Endometrial microvascular endothelial cells (primary cell): Measurements from ENCODE around the gene DNPH1. TPM values are rescaled to one million over a fixed set of nuclear protein-coding genes. Genes with fewer than 3 reads are reported as not detected.

Experiments
- in situ Hi-C: cut with HindIII; loops from 2 replicates; pipeline ENCODE4 v1.10.0; 2017; ENCODE audit warnings: low sequenced_read_pairs, low pct_unique_long_range_greater_than_20kb; ENCODE audit errors: inconsistent ontology term
- total RNA-seq: library from RNA; depleted of rRNA; stranded (reverse); fragments of >200 nt; gene quantifications from one replicate; pipeline ENCODE4 v1.2.3, GENCODE V29; 2015; ENCODE audit errors: inconsistent ontology term

Gene DNPH1
- total RNA-seq, 1 donor from 2014 or later = 121 TPM

DNA sequence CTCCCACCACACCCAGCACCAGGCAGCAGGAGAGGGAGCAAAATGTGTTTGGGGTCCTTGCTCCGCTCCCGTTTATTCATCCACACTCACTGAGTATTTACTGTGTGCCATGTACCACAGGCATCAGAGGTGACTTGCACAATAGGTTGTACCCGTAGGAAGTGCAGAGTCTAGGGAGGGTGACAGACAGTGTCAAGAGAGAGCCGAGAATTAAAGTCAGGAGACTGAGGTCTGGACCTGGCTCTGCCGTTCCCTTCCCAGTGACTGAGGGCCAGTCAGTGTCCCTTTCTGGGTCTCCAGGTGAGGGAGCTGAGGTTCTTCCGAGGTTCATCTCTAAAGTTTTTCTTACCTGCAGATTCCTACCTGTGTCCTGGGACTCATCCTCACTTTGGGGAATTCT, 36.3 kb upstream of the DNPH1 start:
- in situ Hi-C loops = no loop called here

DNA sequence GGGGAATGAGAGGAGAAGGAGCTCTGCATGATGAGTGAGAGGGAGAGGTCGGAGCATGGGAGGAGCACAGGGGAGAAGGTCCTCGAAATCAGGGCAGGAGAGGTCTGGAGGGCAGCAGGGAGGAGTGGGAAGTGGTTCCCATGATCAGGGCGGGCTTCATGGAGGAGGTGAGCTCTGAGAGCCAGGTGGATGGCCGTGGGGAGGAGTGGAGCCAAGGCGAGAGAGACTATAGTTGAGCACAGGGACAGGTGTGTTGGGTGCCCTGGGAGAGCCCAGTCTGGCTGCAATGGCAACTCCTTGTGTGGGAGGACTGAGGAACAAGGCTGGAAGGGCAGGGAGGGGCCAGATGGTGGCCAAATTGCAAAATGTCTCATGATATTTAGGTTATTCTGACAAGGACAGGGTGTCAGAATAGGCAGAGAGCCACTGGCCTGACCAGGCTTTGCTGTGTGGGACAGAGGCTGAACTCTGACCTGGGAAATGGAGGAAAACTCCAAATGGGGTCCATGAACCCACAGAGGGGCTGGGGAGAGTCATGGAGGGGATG, 35.4 kb upstream of the DNPH1 start:
- in situ Hi-C loops = no loop called here

DNA sequence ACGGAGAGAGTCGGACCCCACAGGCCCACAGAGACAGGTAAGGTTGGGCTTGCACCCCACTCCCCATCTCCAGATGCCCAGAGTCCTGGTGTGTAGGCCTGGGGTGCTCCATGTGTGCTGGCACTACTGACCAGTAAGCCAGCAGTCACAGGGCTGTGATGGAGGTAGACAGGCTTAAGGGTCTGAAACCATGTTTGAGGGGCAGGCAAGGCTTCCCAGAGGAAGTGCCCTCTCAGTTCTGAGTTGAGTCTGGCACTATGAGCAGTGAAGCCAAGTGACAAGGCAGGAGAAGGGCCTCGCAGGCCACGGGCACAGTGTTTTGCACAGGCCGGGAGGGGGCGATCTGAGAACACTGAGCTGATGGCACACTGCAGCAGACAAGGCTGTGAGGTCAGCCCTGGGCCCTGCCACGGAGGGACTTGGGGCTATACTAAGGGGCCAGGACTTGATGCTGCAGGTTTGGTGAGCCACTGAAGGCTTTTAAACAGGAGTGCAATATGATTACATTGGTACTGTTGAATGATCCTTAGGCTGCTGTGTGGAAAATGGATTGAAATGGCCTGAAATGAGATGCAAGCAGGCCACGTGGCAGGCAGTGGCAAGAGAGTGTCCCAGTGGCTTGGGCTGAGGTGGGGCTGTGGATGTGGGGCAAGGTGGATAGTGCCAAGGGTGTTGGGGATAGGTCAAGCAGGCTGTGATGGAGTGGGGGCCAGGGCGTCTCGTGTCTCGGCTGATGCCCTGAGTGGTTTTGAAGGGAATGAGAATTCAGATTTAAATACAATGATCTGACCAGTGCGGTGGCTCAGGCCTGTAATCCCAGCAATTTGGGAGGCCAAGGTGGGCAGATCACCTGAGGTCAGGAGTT, 34.3 kb upstream of the DNPH1 start:
- in situ Hi-C loops = no loop called here

DNA sequence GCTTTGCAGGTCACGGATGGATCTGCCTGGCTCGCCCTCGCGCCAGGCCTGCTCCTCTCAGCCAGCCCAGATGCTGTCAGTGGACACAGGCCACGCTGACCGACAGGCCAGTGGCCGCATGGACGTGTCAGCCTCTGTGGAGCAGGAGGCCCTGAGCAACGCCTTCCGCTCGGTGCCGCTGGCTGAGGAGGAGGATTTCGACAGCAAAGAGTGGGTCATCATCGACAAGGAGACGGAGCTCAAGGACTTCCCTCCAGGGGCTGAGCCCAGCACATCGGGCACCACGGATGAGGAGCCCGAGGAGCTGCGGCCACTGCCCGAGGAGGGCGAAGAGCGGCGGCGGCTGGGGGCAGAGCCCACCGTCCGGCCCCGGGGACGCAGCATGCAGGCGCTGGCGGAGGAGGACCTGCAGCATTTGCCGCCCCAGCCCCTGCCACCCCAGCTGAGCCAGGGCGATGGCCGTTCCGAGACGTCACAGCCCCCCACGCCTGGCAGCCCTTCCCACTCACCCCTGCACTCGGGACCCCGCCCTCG, 33.6 kb upstream of the DNPH1 start:
- in situ Hi-C loops = no loop called here

DNA sequence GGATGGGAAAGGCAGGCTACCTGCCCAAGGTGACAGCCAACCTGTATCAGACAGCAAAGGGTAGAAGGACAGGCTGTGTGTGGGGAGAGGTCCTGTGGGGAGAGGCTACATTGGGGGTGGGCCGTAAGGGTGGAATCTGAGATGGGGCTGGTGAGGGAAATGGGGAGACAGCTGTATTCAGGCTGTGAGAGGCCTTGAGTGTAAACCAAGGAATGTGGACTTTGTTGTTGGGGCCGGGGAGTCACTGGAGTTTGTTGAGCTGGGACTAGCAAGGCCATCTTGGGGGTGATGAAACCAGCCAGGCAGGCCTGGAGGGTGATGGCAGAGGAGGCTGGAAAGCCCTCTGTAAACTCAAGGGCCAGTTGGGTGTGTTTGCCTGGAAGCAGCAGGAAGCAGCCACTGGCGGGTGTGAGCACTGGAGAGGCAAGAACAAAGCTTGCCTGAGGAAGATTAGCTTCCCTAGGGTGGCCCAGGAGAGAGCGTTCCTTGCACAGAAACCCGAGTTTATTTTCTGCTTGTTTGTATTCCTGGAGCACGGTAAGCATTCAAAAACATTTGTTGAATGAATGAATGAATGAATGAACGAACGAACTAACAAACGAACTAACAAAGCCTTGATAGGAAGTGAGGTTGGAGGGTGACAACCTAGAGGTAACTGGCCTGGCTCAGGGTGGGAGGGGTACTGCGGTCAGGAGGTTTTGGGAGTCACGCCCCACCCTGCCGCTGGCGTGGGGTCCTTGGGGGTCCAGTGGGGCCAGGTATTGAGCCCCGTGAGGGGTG, 32.9 kb upstream of the DNPH1 start:
- in situ Hi-C loops = no loop called here

DNA sequence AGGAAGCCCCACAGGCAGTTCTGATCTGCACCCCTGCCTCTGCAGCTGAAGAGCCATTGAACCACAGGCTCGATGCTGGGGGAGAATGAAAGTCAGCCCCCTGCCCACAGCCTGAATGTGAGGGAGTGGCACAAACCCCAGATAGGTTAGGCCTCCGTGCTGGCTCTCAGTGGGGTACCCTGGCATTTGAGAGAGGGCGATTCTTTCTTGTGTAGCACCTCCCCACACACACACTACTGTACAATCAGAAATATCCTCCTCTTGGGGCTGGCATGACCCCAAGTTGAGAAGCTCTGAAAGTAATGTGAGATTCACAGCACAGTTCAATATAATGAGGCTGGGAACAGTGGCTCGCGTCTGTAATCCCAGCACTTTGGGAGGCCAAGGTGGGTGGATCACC, 31.9 kb upstream of the DNPH1 start:
- in situ Hi-C loops = no loop called here

DNA sequence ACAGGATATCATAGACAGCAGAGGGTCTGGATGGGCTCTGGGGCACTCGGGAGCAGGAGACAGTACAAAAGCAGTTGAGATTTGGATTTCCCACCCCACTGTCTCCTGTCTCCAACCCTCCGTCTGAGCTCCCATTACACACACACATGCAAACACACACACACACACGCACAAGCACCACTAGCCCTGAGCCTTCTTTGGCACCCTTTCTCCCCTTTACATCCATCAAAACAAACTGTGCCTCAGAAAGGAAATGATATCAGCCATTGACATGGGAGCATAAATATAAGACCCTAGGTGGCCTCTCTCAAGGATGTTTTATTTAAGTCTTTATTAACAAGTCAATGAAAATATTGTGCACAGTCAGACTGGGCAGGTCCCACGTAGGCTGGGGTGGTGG, 31.5 kb upstream of the DNPH1 start:
- in situ Hi-C loops = no loop called here

DNA sequence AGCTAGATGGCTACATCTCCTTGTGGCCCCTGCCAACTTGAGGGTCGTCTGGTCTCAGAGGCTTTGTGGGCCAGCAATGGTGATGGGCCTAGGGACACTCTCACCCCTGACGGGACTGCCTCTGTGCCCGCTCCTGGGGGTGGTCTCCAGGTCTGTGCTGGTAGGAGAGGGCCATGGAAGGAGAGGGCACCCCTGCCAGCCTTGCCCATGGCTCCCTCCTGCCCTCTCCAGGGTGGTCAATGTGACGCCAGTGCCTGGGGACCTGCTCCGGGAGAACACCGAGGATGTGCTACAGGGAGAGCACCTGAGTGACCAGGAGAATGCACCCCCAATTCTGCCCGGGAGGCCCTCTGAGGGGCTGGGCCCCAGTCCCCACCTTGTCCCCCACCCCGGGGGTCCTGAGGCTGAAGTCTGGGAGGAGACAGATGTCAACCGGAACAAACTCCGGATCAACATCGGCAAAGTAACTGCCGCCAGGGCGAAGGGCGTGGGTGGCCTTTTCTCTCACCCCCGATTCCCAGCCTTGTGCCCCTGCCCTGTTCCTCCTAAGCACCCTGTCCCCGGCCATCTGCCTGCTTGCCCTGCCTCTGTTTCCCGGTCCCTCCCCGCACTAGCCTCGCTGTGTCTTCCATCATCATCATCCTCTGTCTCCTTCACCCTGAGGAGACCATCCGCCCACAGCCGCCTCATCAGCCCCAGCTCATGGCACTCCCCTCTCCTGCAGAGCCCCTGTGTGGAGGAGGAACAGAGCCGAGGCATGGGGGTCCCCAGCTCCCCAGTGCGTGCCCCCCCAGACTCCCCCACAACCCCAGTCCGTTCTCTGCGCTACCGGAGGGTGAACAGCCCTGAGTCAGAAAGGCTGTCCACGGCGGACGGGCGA, 29.8 kb upstream of the DNPH1 start:
- in situ Hi-C loops = no loop called here

DNA sequence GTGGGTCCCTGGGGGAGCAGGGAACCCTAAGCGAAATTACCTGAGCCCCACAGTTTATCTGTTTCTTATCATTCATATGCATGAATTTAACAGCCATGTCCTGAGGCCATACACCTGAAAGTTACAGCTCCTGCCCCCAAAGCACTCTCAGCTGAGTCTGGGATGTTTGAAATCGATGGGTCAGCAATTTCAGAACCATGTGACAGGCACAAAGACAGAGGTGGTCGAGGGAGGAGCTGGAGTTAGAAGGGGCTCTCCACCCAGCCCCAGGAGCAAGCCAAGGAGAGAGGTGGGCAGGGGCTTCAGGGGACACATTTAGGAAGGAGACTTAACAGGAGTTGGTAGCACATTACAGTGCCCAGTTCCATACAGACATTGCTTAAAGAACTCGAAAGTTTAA, 28.9 kb upstream of the DNPH1 start:
- in situ Hi-C loops = no loop called here

DNA sequence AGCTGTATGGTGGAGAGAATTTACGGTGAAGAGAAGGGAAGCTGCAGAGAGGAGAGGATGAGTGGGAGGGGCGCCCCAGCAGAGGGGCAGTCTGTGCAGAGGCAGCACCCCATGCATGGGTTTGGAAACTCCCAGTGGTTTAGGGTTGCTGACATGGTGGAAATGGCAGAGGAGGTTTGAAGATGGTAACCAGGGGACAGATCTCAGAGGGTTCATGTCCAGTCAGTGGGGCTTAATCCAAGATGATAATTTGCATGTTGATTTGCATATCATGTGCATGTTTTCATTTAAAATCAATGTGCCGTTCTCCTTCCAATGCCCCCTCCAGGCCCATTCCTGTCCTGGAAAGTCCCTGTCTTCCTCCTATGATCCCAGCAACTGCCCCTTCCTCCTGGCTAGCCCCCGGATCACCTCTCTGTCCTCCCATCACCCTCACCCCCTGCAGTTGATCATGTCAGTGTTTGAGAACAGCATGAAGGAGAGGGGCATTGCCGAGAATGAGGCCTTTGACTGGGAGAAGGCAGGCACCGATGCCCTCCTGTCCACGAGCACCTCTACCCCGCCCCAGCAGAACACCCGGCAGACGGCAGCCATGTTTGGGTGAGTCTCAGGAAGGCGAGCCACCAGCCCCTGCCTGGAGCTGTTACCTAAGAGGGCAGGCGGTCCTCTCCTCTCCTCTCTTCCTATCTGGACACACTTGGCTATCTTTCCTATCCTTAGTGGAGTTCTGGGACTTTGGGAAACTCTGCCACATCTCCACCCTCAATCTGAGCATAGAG, 28.3 kb upstream of the DNPH1 start:
- in situ Hi-C loops = no loop called here

DNA sequence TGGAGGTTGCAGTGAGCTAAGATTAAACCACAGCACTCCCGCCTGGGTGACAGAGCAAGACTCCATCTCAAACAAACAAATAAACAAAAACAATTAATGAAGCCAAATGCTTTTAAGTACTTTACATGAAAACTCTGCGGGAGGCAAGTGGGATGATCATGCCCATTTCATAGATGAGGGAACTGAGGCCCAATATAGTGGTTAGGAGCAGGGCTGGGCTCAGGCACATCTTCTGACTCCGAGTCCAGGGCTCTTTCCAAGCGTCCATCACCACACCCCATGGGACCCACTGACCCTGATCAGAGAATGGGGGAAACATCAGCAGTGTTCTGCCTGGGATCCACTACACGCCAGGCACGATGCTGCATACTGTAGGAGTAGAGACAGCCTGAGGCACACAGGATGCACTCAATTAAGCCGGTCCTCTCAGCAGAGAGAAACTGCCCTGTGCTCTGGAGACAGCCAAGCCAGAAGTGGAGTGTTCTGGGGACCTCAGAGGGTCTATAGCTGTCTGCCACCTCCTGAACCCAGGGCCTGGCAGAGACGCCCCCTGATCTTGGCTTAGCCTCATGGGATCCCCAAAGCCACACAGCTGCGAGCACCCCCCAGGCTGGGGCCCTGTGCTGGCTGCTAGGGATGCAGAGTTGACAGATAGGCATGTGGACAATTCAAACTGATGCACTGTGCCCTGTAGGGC, 27.5 kb upstream of the DNPH1 start:
- in situ Hi-C loops = no loop called here

DNA sequence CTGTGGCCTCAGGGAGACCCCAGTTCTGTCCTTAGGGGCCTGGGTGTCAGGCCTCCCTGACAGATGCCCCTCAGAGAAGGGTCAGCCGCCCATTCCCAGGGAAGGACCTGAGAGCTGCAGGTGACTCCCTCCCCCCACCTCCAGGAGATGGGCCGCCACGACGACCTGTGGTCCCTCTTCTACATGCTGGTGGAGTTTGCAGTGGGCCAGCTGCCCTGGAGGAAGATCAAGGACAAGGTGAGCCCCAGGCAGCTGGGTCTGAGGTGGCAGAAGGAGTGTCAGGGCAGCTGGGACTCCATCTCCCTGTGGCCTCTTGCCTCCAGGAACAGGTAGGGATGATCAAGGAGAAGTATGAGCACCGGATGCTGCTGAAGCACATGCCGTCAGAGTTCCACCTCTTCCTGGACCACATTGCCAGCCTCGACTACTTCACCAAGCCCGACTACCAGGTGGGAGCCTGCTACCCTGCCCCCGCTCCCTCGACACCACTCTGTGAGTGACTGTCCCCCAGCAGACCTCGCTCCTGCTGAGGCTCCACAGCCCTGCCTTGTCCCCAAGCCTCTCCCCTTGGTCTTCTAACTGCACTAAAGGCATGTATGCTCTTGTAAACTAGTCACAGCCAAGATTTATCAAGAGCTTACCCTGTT, 26.2 kb upstream of the DNPH1 start:
- in situ Hi-C loops = no loop called here

DNA sequence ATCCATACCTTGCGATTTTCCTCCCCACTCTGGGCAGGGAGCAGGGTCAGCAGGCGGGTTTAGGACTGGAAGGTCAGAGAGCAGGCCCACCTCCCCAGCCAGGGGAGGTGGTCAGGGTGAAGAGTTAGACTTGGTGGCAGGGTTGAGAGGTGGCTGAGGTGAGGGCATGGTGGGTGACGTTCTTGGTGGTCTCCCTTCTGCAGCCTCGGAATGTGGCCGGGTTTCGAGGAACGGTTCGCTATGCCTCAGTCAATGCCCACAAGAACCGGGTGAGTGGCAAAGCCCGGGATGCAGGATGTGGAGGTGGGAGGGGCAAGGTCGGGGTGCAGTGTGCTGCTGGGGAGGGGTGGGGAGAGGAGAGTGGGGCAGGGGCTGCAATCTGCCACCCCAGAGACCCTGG, 25.6 kb upstream of the DNPH1 start:
- in situ Hi-C loops = no loop called here

DNA sequence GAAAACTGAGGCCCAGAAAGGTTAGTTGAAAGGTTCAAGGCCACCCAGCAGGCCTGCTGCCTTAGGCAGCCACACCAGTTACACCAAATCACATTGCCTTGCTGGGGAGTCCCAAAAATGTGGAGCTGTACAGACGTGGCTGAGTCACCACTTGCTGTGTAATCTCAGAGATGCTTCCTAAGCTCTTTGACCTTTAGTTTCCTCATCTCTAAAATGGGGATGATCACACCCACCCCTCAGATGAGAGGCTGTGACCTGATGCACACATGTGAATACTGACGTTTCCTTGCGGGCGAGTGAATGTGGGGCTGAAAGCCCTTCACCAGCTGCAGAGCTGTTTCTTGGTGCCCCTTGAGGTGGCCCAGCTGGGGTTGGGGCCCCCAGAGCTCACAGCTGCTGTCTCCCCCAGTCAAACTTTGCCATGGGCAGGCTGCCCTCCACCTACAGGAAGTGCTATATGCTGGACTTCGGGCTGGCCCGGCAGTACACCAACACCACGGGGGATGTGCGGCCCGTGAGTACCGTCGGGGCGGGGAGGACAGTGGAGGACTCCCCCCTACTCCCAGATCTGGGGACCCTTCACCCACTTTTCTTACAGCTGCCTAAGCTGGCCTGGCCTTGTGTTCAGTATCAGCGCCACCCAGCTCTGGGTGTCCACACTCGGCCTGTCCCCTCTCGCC, 25.0 kb upstream of the DNPH1 start:
- in situ Hi-C loops = no loop called here

DNA sequence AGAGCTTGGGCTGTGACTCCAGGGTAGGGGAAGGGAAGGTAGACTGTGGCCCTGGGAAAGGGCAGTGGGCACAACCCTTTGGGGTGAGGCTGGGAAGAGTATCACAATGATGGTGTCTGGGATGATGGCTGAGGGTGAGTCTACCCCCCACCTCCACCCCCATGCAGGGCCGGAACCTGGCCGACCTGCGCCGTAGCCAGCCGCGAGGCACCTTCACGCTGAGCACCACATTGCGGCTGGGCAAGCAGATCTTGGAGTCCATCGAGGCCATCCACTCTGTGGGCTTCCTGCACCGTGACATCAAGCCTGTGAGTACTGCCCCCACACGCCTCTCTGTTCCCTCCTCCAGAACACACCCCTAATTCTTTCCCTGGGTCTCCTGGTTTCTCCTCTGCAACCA, 24.1 kb upstream of the DNPH1 start:
- in situ Hi-C loops = no loop called here

DNA sequence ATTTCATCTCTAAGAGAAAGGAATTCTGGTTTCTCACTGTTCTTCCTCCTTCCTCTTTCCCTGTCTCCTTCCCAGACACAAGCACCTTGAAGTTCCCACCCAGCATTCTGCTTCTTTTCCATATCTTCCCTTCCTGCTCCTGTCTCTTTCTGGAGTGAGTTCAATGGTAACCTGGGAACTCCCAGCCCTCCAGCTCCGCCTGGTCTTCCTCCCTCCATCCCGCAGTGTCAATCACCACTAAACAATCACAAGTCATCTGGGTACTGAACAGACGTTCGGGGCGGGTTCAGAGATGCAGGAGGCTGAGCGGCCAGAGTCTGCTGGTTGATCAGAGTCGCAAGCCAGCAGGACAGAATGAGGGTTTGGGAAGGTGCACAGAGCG, 21.7 kb upstream of the DNPH1 start:
- in situ Hi-C loops = no loop called here

DNA sequence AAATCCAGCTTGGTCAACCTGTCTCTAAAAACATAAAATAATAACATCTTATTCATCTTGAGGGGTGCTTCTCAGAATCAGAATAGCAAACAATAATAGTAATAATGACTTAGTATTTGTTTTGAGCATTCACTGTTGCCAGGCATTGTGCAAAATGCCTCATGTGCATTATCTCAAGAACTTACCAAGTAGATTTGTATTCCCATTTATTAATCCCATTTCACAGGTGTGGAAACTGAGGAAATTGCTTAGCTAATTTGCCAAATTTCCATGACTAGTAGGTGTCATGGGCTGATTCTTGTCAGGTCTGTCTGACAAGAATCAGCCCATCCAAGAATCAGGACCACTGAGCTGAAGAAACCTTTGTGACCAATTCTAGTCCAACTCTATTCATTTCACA, 19.5 kb upstream of the DNPH1 start:
- in situ Hi-C loops = no loop called here
